CD1c-positive myeloid dendritic cell (primary cell): ENCODE measurements around the gene SLCO4A1.

Experiments
- DNase-seq: peaks from one replicate; pipeline ENCODE4 v3.0.0-alpha.2; 2016; ENCODE audit errors: extremely low spot score

The SLCO4A1 gene

GRCh38 chr20:62638679-62639406 is 3.5 kb upstream of the SLCO4A1 start:
- no peak for DNase-seq

- DNase-seq, result no peak
These were observed 2.5 kb upstream of the SLCO4A1 start for GRCh38 chr20:62639765-62640164.

GRCh38 chr20:62640870-62641269 is 1.4 kb upstream of the SLCO4A1 start:
- no peak for DNase-seq

- no peak for DNase-seq
These were observed 817 bp upstream of the SLCO4A1 start for GRCh38 chr20:62641321-62642050.

GRCh38 chr20:62642666-62643520 is 590 bp downstream of the SLCO4A1 start:
- DNase-seq, result peak; percentile 35

- no peak for DNase-seq
These were observed 1.3 kb downstream of the SLCO4A1 start for GRCh38 chr20:62643521-62644043.

GRCh38 chr20:62644044-62644795 is 1.9 kb downstream of the SLCO4A1 start:
- DNase-seq, result no peak

- DNase-seq, result peak; percentile 26
These were observed 2.6 kb downstream of the SLCO4A1 start for GRCh38 chr20:62644802-62645496.

GRCh38 chr20:62645613-62646012 is 3.3 kb downstream of the SLCO4A1 start:
- DNase-seq, result no peak

GRCh38 chr20:62646851-62647520 is 4.7 kb downstream of the SLCO4A1 start:
- DNase-seq, result no peak

GRCh38 chr20:62647521-62648317 is 5.4 kb downstream of the SLCO4A1 start:
- no peak for DNase-seq

GRCh38 chr20:62648318-62648995 is 6.2 kb downstream of the SLCO4A1 start:
- DNase-seq, result no peak

- no peak for DNase-seq
These were observed 6.8 kb downstream of the SLCO4A1 start for GRCh38 chr20:62649140-62649539.

- DNase-seq, result no peak
These were observed 8.4 kb downstream of the SLCO4A1 start for GRCh38 chr20:62650551-62651284.

- peak; percentile 77 for DNase-seq
These were observed 9.2 kb downstream of the SLCO4A1 start for GRCh38 chr20:62651285-62652021.

- peak; percentile 96 for DNase-seq
These were observed 10.0 kb downstream of the SLCO4A1 start for GRCh38 chr20:62652041-62652893.
